Calu3 (cell line): ENCODE data around the gene TCEAL9. TPM values are rescaled to one million over a fixed set of nuclear protein-coding genes. Genes with fewer than 3 reads are reported as not detected.
"Not testable (repeated sequence)": the region's sequence is repeated elsewhere in the genome, so short reads cannot be mapped to it uniquely, and the experiment has no call there.

Experiments used
- BruUV-seq: library from RNA; stranded (reverse); fragments of 400-500 nt; replicated peaks from 2 replicates; lab custom pipeline; 2021; lab: Mats Ljungman, UMichigan
- CTCF ChIA-PET: fragments of 300-600 bp; sonication (Branson Sonifier 250); formaldehyde crosslinking; loops from one replicate; lab custom pipeline; 2022; ENCODE audit warnings: antibody characterized with exemption; lab: Charles Lee
- DNase-seq: peaks from one replicate; pipeline ENCODE4 v3.0.0; 2022
- H3K27ac Mint-ChIP-seq: one replicate; pipeline ENCODE4 v1.8.0; 2022; ENCODE audit warnings: mixed read lengths; ENCODE audit not compliant: unreplicated experiment
- H3K27me3 Mint-ChIP-seq: one replicate; pipeline ENCODE4 v1.8.0; 2022; ENCODE audit warnings: mixed read lengths; ENCODE audit not compliant: unreplicated experiment
- H3K36me3 Mint-ChIP-seq: one replicate; pipeline ENCODE4 v1.8.0; 2022; ENCODE audit warnings: mild to moderate bottlenecking, moderate library complexity, mixed read lengths; ENCODE audit not compliant: insufficient read depth, unreplicated experiment
- H3K4me1 Mint-ChIP-seq: one replicate; pipeline ENCODE4 v1.8.0; 2022; ENCODE audit warnings: mild to moderate bottlenecking, low read depth, mixed read lengths; ENCODE audit not compliant: unreplicated experiment
- H3K4me3 Mint-ChIP-seq: one replicate; pipeline ENCODE4 v1.8.0; 2022; ENCODE audit warnings: mild to moderate bottlenecking, low read depth, moderate library complexity, mixed read lengths; ENCODE audit not compliant: unreplicated experiment
- H3K9me3 Mint-ChIP-seq: one replicate; pipeline ENCODE4 v1.8.0; 2022; ENCODE audit warnings: low read depth, mixed read lengths; ENCODE audit not compliant: unreplicated experiment
- CTCF ChIP-seq: fragments of 200-600 bp; IDR thresholded peaks from one replicate; pipeline ENCODE4 v1.8.0; 2022; ENCODE audit warnings: antibody characterized with exemption; ENCODE audit not compliant: unreplicated experiment
- intact Hi-C: fragments of 100-400 bp; cut with micrococcal nuclease; formaldehyde crosslinking; loops from one replicate; pipeline ENCODE4 v1.10.0; 2022; ENCODE audit not compliant: unreplicated experiment
- total RNA-seq: library from RNA; stranded (reverse); gene quantifications from 2 replicates; pipeline ENCODE4 v1.2.3, GENCODE V29; 2022

TCEAL9 gene
- total RNA-seq, 1 experiment from 2014 or later = 36.9 TPM

- CTCF ChIA-PET = no interaction called here
- H3K36me3 Mint-ChIP-seq = peaks cover 20% of the 10 kb centered on the region
- no peaks in the 10 kb centered on the region for H3K9me3 Mint-ChIP-seq
- no TSS peak for BruUV-seq
- TF ChIP-seq CTCF = no peak
- no peak overlapping the region for H3K27ac Mint-ChIP-seq
- intact Hi-C loops = no loop called here
- no peak for DNase-seq
- H3K27me3 Mint-ChIP-seq = no peaks in the 10 kb centered on the region
- peaks cover 8% of the 10 kb centered on the region for H3K4me1 Mint-ChIP-seq
- no peak overlapping the region for H3K4me3 Mint-ChIP-seq
These were observed 22.7 kb downstream of the TCEAL9 start for GRCh38 chrX:103378990-103379389.

GRCh38 chrX:103382877-103383276 lies 26.6 kb downstream of the TCEAL9 start:
- no peak for DNase-seq
- H3K27me3 Mint-ChIP-seq = no peaks in the 10 kb centered on the region
- H3K4me3 Mint-ChIP-seq = no peak overlapping the region
- BruUV-seq = no TSS peak
- H3K27ac Mint-ChIP-seq = no peak overlapping the region
- no peaks in the 10 kb centered on the region for H3K4me1 Mint-ChIP-seq
- no peaks in the 10 kb centered on the region for H3K9me3 Mint-ChIP-seq
- CTCF ChIA-PET = no interaction called here
- TF ChIP-seq CTCF = no peak
- intact Hi-C loops = no loop called here
- H3K36me3 Mint-ChIP-seq = no peaks in the 10 kb centered on the region

GRCh38 chrX:103384672-103385071 lies 28.4 kb downstream of the TCEAL9 start:
- no TSS peak for BruUV-seq
- Mint-ChIP-seq H3K9me3 (no peaks in the 10 kb centered on the region), H3K27me3 (no peaks in the 10 kb centered on the region), H3K27ac (no peak overlapping the region), H3K4me1 (no peaks in the 10 kb centered on the region), H3K4me3 (no peak overlapping the region), H3K36me3 (no peaks in the 10 kb centered on the region)
- intact Hi-C loops = no loop called here
- TF ChIP-seq CTCF = no peak
- no peak for DNase-seq
- CTCF ChIA-PET = no interaction called here

- intact Hi-C loops, H3K27ac Mint-ChIP-seq, H3K27me3 Mint-ChIP-seq, BruUV-seq, H3K9me3 Mint-ChIP-seq, DNase-seq, H3K4me3 Mint-ChIP-seq, H3K4me1 Mint-ChIP-seq, CTCF ChIA-PET, H3K36me3 Mint-ChIP-seq: not testable (repeated sequence)
These were observed 29.1 kb downstream of the TCEAL9 start for GRCh38 chrX:103385283-103385830.

GRCh38 chrX:103386332-103386731 lies 30.0 kb downstream of the TCEAL9 start:
- TF ChIP-seq CTCF = no peak
- no peaks in the 10 kb centered on the region for H3K27me3 Mint-ChIP-seq
- no peaks in the 10 kb centered on the region for H3K9me3 Mint-ChIP-seq
- no peak for DNase-seq
- no peaks in the 10 kb centered on the region for H3K36me3 Mint-ChIP-seq
- H3K4me3 Mint-ChIP-seq = no peak overlapping the region
- H3K27ac Mint-ChIP-seq = no peak overlapping the region
- CTCF ChIA-PET = no interaction called here
- no peaks in the 10 kb centered on the region for H3K4me1 Mint-ChIP-seq
- BruUV-seq = no TSS peak
- intact Hi-C loops = no loop called here
